DOHH2 (cell line): Measurements from ENCODE around the gene TNFAIP3.

Experiments used
- H3F3A ChIP-seq: fragments of 200-600 bp; sonication (generic), shearing (Covaris generic); 2 replicates; pipeline ENCODE4 v1.6.0; 2016; ENCODE audit warnings: antibody characterized with exemption, mild to moderate bottlenecking; ENCODE audit not compliant: control insufficient read depth, insufficient read depth
- H3K27ac ChIP-seq: fragments of 200-600 bp; sonication (generic); 2 replicates; pipeline ENCODE4 v1.5.1; 2014; ENCODE audit warnings: low read depth, mild to moderate bottlenecking, low read length, moderate library complexity
- H3K27me3 ChIP-seq: fragments of 200-600 bp; sonication (generic); 2 replicates; pipeline ENCODE4 v1.6.1; 2014; ENCODE audit warnings: mild to moderate bottlenecking, low read length, mixed read lengths; ENCODE audit not compliant: control insufficient read depth
- H3K36me3 ChIP-seq: fragments of 200-600 bp; sonication (generic); 2 replicates; pipeline ENCODE4 v1.6.1; 2014; ENCODE audit warnings: mild to moderate bottlenecking, low read length, moderate library complexity, mixed read lengths; ENCODE audit not compliant: control insufficient read depth
- H3K4me1 ChIP-seq: fragments of 200-600 bp; sonication (generic); 2 replicates; pipeline ENCODE4 v1.6.1; 2014; ENCODE audit warnings: mild to moderate bottlenecking, low read length, mixed read lengths; ENCODE audit not compliant: control insufficient read depth
- H3K4me2 ChIP-seq: fragments of 200-600 bp; sonication (generic); 2 replicates; pipeline ENCODE4 v1.6.0; 2014; ENCODE audit warnings: mild to moderate bottlenecking, low read length, moderate library complexity
- H3K4me3 ChIP-seq: fragments of 200-600 bp; sonication (generic); 2 replicates; pipeline ENCODE4 v1.5.1; 2014; ENCODE audit warnings: mild to moderate bottlenecking, low read length, mixed read lengths
- H3K79me2 ChIP-seq: fragments of 200-600 bp; sonication (generic); 2 replicates; pipeline ENCODE4 v1.6.1; 2014; ENCODE audit warnings: mild to moderate bottlenecking, low read length, mixed read lengths; ENCODE audit not compliant: control insufficient read depth
- H3K9me2 ChIP-seq: fragments of 200-600 bp; sonication (generic); replicated peaks from 2 replicates; pipeline ENCODE4 v1.6.1; 2014; ENCODE audit warnings: mild to moderate bottlenecking, low read length, mixed read lengths; ENCODE audit not compliant: control insufficient read depth
- H3K9me3 ChIP-seq: fragments of 200-600 bp; sonication (generic); 2 replicates; pipeline ENCODE4 v1.6.1; 2014; ENCODE audit warnings: antibody characterized with exemption, low read length, mixed read lengths; ENCODE audit not compliant: control insufficient read depth, insufficient read depth
- H4K20me1 ChIP-seq: fragments of 200-600 bp; sonication (generic); 2 replicates; pipeline ENCODE4 v1.6.0; 2014; ENCODE audit warnings: low read depth, mild to moderate bottlenecking, antibody characterized with exemption, low read length, moderate library complexity; ENCODE audit not compliant: control insufficient read depth, insufficient read depth
- EZH2phosphoT487 ChIP-seq: fragments of 200-600 bp; sonication (generic); IDR thresholded peaks from 2 replicates; pipeline ENCODE4 v1.6.1; 2017; ENCODE audit warnings: borderline replicate concordance, mild to moderate bottlenecking, antibody characterized with exemption, low read length, moderate library complexity, mixed read lengths
- TF ChIP-seq, protein P1 (sequence below): fragments of 200-600 bp; sonication (generic); IDR thresholded peaks from one replicate; pipeline ENCODE4 v1.5.1; 2014; ENCODE audit warnings: antibody characterized with exemption, mild to moderate bottlenecking, low read depth, low read length; ENCODE audit not compliant: poor library complexity, severe bottlenecking

TNFAIP3 gene

GRCh38 chr6:137820425-137820824 lies 46.6 kb upstream of the TNFAIP3 start:
- Histone ChIP-seq H3K36me3 (no peaks in the 10 kb centered on the region), H3K79me2 (no peaks in the 10 kb centered on the region), H3K27ac (no peak overlapping the region), H3F3A (no peaks in the 10 kb centered on the region), H3K9me2 (no peaks in the 10 kb centered on the region), H3K4me2 (peak overlapping the region; percentile 14; the same call in 1 of the 2 replicates), H3K27me3 (no peaks in the 10 kb centered on the region), H3K9me3 (no peaks in the 10 kb centered on the region), H3K4me1 (peaks cover 29% of the 10 kb centered on the region), H4K20me1 (no peaks in the 10 kb centered on the region), H3K4me3 (no peak overlapping the region)
- TF ChIP-seq EZH2phosphoT487 = no peak
- TF ChIP-seq, protein P1, sequence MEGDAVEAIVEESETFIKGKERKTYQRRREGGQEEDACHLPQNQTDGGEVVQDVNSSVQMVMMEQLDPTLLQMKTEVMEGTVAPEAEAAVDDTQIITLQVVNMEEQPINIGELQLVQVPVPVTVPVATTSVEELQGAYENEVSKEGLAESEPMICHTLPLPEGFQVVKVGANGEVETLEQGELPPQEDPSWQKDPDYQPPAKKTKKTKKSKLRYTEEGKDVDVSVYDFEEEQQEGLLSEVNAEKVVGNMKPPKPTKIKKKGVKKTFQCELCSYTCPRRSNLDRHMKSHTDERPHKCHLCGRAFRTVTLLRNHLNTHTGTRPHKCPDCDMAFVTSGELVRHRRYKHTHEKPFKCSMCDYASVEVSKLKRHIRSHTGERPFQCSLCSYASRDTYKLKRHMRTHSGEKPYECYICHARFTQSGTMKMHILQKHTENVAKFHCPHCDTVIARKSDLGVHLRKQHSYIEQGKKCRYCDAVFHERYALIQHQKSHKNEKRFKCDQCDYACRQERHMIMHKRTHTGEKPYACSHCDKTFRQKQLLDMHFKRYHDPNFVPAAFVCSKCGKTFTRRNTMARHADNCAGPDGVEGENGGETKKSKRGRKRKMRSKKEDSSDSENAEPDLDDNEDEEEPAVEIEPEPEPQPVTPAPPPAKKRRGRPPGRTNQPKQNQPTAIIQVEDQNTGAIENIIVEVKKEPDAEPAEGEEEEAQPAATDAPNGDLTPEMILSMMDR = no peak

GRCh38 chr6:137820952-137821351 lies 46.1 kb upstream of the TNFAIP3 start:
- Histone ChIP-seq H3K79me2 (no peaks in the 10 kb centered on the region), H3K9me3 (no peaks in the 10 kb centered on the region), H3K4me2 (no peak overlapping the region), H3F3A (no peaks in the 10 kb centered on the region), H3K27me3 (no peaks in the 10 kb centered on the region), H4K20me1 (no peaks in the 10 kb centered on the region), H3K27ac (no peak overlapping the region), H3K36me3 (no peaks in the 10 kb centered on the region), H3K9me2 (no peaks in the 10 kb centered on the region), H3K4me1 (peaks cover 29% of the 10 kb centered on the region), H3K4me3 (no peak overlapping the region)
- TF ChIP-seq EZH2phosphoT487 = no peak
- TF ChIP-seq, protein P1 = no peak

GRCh38 chr6:137821491-137821890 lies 45.6 kb upstream of the TNFAIP3 start:
- TF ChIP-seq, protein P1 = no peak
- no peak for TF ChIP-seq EZH2phosphoT487
- Histone ChIP-seq H3K79me2 (no peaks in the 10 kb centered on the region), H3F3A (no peaks in the 10 kb centered on the region), H3K4me3 (no peak overlapping the region), H3K36me3 (no peaks in the 10 kb centered on the region), H3K27me3 (no peaks in the 10 kb centered on the region), H4K20me1 (no peaks in the 10 kb centered on the region), H3K27ac (no peak overlapping the region), H3K9me2 (no peaks in the 10 kb centered on the region), H3K4me2 (no peak overlapping the region), H3K4me1 (peaks cover 26% of the 10 kb centered on the region), H3K9me3 (no peaks in the 10 kb centered on the region)
